ENCODE data around the gene LYZL1.
"Not testable (repeated sequence)": the region's sequence is repeated elsewhere in the genome, so short reads cannot be mapped to it uniquely, and the experiment has no call there.

LYZL1 gene

DNA sequence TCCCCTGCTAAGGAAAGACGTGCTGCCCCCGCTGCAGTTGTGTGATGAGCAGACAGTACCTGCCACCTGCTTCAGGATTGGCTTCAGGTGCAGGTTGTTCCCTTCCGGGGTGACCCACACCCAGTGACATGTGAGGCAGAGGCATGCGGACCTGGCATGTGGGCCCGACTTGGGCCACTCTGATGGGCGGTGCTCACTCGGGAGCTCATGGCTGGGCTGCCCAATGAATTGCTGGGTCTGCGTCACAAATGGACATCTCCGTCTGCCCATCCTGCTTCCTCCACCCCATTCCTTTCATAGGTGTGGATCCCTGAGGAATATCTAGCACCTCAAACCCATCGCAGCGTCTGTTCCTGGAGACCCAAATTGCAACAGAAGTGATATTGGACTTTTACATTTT lies 19.3 kb downstream of the LYZL1 start:
- DNase-seq (ENCODE audit: low spot score) = not testable (repeated sequence)

DNA sequence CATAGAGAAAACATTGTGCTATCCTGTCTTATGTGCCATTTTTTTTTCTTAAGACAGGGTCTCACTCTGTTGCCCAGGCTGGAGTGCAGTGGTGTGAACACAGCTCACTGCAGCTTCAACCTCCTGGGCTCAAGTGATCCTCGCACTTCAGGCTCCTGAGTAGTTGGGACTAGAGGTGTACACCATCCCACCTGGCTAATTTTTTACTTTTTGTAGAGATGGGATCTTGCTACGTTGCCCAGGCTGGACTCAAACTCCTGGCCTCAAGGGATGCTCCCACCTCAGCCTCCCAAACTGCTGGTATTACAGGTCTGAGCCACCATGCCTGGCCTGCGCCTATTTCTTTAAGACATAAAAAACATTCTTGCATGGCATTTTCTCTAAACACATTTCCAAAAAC lies 20.6 kb downstream of the LYZL1 start:
- DNase-seq (ENCODE audit: low spot score) = no peak

- not testable (repeated sequence) for DNase-seq (ENCODE audit: low spot score)
These were observed 21.6 kb downstream of the LYZL1 start for GRCh38 chr10:29310463-29310862.

- DNase-seq (ENCODE audit: low spot score) = no peak
These were observed 24.2 kb downstream of the LYZL1 start for GRCh38 chr10:29313071-29313470.

GRCh38 chr10:29314726-29315125 lies 25.9 kb downstream of the LYZL1 start:
- no peak for DNase-seq (ENCODE audit: low spot score)

DNA sequence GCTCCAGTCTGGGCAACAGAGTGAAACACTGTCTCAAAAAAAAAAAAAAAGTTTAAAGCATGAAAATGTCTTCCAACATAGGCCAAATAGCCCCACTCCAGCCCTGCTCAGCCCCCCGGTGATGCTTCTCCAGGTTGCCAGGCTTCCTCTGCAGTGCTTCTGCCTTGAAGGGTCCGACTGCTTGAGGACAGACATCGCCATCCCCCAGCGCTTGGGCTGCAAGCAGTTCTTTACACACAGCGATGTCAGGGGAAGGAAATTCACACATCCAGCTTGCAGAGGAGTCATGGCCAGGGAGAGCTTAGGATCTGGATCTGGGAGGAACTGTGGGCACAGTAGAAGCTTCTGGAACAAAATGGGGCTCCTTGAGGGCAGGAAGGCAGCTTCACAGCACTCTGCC lies 26.9 kb downstream of the LYZL1 start:
- no peak for DNase-seq (ENCODE audit: low spot score)

DNA sequence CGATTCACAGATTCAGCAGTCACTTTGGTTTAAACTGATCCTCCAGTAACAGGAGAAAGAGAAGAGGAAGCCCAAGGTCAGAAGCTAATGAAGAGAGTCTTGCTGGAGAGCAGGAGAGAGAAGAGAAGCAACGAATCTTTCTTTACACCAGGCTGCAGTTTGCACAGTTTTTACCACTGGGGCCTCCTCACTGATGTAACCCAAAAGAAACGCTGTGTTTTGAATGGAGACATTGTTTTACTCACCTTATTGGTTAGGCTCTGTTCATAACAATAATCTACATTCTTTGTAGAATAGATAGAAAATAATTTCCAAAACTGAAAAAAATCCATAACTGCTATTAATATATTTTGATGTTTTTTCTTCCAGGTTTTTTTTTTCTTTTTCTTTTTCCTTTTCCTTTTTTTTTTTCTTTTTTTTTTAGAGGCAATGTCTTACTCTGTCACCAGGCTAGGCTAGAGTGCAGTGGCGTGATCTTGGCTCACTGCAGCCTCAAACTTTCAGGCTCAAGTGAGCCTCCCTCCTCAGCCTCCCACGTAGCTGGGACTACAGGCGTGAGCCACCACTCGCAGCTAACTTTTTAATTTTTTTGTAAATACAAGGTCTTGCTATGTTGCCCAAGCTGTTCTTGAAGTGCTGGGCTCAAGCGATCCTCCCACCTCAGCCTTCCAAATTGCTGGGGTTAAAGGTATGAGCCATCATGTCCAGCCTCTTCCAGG lies 27.6 kb downstream of the LYZL1 start:
- DNase-seq (ENCODE audit: low spot score) = no peak

GRCh38 chr10:29317027-29317420 lies 28.2 kb downstream of the LYZL1 start:
- DNase-seq (ENCODE audit: low spot score) = no peak

- DNase-seq (ENCODE audit: low spot score) = no peak
These were observed 28.7 kb downstream of the LYZL1 start for GRCh38 chr10:29317423-29318021.

GRCh38 chr10:29318141-29319071 lies 29.5 kb downstream of the LYZL1 start:
- DNase-seq (ENCODE audit: low spot score) = not testable (repeated sequence)

DNA sequence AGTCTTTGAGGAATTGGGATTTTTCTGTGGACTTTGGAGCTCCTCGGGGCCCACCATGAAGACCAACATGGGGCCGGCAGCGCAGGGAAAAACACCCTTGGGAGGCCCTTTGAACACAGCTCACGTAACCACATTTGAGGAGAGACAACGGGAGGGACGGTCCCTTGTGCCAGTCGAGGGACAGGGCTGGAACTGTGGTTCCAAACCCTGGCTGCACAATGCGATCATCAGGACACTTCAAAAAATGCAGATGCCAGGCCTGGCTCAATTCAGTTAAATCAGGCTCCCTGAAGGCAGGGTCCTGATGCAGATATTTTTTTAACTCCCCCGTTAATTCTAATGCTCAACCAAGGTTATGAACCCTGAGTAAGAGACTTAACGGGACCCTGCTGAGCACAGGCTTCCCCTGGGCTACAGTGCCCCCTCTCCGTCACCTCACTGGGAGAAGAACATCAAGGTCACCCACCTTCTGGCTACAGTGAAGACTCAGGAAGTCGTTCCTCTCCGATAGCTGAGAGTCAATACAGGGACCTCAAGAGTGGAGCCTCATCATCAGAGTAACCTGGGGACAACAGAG lies 30.4 kb downstream of the LYZL1 start:
- DNase-seq (ENCODE audit: low spot score) = no peak

DNA sequence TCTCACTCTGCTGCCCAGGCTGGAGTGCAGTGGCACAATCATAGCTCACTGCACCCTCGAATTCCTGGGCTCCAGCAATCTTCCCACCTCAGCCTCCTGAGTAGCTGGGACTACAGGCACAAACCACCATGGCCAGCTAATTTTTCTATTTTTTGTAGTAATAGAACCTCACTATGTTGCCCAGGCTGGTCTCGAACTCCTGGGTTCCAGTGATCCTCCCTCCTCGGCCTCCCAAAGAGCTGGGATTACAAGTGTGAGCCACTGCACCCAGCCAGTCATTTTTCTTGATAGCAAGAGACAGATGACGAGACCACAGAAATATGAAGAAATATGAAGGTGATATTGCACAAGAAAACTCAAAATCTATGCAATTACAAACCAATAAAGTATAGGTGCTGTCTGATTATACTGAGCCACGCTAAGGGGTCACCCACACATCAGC lies 31.8 kb downstream of the LYZL1 start:
- not testable (repeated sequence) for DNase-seq (ENCODE audit: low spot score)

DNA sequence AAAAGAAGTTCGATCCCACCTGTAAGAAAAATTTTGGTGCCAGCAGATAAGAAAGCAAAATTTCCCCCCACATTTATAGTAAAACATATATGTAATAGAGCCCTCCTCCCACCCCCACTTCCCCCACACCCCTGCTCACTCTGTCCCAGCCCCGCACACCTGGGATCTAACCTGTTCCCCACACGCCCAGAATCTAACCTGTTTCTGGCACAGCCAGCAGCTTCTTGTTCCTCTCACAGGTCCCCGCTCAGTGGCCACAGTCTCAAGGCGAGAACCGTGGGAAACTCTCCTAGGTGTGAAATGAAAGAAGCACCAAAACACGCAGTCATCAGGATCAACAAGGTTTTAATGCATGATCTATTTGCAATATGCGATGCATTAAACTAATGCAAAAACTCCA lies 32.8 kb downstream of the LYZL1 start:
- DNase-seq (ENCODE audit: low spot score) = no peak

DNA sequence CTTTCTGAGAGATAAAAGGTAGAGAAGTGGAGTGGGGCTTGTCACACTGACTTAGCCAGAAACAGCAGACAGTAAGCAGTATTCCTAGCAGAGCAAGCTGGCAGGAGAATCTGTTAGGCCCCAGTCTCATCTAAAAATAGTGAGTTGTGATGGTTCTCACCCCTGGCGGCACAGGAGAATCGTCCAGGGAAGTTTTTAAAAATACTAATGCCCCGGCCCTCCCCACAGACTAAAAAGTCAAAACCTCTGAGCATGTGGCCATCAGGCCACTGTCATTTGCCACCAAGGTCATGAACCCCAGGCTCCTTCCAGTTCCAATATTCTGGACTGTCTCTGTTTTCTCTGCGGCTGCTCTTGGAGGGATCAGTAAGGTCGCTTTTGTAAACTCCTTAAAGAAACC lies 34.0 kb downstream of the LYZL1 start:
- no peak for DNase-seq (ENCODE audit: low spot score)

- DNase-seq (ENCODE audit: low spot score) = no peak
These were observed 34.5 kb downstream of the LYZL1 start for GRCh38 chr10:29323367-29323766.

- DNase-seq (ENCODE audit: low spot score) = no peak
These were observed 35.5 kb downstream of the LYZL1 start for GRCh38 chr10:29324220-29324841.

GRCh38 chr10:29326299-29326698 lies 37.4 kb downstream of the LYZL1 start:
- no peak for DNase-seq (ENCODE audit: low spot score)

DNA sequence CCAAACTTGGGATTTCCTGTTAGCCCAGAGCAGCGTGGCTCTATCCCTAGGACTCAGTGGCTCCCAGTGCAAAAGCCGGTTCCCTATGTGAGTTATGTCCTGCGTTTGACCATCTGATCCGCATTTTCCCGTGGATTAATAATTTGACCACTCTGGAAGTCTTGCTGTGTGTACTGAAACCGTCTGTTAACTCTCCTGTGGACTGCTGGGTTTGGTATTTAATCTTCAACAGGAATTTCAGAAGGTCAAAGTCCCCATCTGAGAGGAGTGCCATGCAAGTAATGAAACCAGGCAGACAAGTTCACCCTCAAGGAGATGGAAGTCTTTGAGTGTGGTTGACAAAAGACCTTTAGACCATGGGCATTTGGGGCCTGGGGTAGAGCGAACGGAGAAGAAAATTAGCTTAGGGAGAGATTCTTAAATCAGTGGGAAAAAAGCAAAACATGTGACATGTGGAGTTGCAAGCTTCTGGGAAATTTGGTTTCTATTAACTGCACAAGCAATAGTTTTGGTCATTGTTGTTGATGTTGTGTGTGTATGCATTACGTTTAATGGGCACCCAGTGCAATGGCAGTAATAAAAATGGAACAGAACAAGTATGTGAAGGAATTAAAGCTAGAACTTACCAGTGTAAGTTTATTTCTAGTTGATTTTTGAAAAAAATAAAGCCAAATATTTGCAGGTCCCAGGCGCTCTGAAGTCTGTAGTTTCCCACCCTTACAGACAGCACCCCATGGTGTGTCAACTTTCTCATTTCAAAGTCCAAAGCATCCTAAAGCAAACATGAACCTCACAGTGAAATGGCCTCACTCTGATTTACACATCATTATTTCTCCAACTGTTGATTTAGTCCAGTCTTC lies 38.2 kb downstream of the LYZL1 start:
- no peak for DNase-seq (ENCODE audit: low spot score)

DNA sequence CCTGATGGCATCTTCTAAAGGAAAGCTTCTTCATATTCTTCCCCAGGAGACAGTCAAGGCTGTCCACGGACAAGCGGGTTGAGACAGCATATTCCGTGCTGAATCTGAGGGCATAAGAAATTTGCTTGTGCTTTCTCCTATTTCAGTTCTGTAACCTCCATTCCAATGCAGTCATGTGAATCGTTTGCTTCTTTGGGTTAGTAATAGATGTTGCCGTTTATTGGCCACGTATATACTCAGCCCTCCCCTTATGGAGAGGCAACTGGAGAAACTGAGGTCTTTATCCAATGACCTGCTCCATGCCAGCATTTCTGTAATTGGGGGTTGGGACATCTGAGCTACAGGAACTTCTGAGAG lies 38.9 kb downstream of the LYZL1 start:
- DNase-seq (ENCODE audit: low spot score) = no peak

DNA sequence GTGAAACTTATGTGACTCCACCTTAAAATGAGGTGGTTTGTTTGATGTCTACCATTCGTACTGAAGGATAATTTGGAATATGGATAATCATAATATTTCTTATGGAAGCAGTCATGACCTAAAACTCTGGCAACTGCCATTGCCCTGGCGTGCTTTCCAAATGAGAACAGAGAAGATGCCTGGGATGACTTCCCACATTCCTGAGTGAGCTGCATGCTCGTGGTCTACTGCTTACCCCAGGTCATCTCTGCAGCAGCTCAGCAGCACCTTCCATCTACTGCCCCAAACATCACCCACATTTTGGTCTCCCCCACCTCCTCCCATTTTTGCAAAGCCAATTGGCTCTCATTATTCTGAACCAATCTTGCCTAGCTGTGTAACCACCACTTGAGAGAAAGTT lies 40.1 kb downstream of the LYZL1 start:
- DNase-seq (ENCODE audit: low spot score) = no peak

DNA sequence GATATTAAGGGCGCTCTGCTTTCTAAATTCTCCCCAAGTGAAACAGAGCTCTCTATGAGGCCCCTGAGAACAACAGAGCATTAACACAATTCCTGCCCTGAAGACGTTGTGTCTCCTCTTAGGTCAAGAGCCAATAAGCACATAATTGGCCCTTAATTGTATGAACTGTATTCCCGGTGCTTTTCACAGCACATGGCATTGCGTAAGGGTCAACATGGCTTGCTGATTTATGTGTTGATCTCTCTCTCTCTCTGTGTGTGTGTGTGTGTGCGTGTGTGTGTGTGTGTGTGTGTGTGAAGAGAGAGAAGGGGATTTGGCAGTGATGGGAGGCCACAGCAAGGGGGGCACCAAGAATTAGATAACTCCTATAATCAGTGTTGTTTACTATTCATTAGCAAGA lies 40.5 kb downstream of the LYZL1 start:
- no peak for DNase-seq (ENCODE audit: low spot score)
